GM23248 (cell line): Measurements from ENCODE around the gene ENG.

Experiments
- EZH2 ChIP-seq: fragments of 200-600 bp; sonication (generic); IDR thresholded peaks from 2 replicates; pipeline ENCODE4 v1.6.1; 2018; ENCODE audit warnings: antibody characterized with exemption, mild to moderate bottlenecking; ENCODE audit not compliant: insufficient read depth, poor library complexity, severe bottlenecking
- EZH2phosphoT487 ChIP-seq: fragments of 200-600 bp; sonication (generic); IDR thresholded peaks from 2 replicates; pipeline ENCODE4 v1.6.1; 2018; ENCODE audit warnings: antibody characterized with exemption, moderate library complexity, mild to moderate bottlenecking, low read depth; ENCODE audit not compliant: insufficient read depth

- no peak for TF ChIP-seq EZH2
- TF ChIP-seq EZH2phosphoT487: no peak
These were observed 41.4 kb upstream of the ENG start for GRCh38 chr9:127895811-127896210.
